ENCODE data around the gene BSN.

DNA sequence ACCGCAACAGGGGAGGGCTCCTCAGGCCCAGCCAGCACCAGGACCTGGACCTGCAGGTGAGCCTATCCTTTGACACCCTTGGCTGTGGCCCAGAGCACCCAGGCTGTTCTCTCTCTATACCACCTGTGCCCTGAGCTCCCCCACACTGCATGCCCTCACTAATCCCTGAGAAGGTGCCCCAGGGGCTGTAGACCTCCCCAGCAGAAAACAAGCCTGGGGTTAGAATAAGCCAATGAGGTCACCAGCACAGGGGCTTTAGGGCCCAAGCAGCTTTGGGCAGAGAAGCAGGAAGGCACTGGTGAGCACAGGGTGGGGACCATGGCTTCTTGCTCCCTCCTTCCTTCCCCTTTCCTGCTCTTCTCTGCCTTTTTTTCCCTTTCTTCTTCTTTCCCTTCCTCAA lies 109.6 kb downstream of the BSN start:
- TF ChIP-seq, protein P1, sequence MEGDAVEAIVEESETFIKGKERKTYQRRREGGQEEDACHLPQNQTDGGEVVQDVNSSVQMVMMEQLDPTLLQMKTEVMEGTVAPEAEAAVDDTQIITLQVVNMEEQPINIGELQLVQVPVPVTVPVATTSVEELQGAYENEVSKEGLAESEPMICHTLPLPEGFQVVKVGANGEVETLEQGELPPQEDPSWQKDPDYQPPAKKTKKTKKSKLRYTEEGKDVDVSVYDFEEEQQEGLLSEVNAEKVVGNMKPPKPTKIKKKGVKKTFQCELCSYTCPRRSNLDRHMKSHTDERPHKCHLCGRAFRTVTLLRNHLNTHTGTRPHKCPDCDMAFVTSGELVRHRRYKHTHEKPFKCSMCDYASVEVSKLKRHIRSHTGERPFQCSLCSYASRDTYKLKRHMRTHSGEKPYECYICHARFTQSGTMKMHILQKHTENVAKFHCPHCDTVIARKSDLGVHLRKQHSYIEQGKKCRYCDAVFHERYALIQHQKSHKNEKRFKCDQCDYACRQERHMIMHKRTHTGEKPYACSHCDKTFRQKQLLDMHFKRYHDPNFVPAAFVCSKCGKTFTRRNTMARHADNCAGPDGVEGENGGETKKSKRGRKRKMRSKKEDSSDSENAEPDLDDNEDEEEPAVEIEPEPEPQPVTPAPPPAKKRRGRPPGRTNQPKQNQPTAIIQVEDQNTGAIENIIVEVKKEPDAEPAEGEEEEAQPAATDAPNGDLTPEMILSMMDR (IDR thresholded peaks at IDR 0.05; ENCODE audit: insufficient read depth, low read length, poor library complexity, severe bottlenecking) = no peak
- TF ChIP-seq EZH2phosphoT487 (conservative IDR thresholded peaks at IDR 0.05; ENCODE audit: low read length) = no peak

Data from SU-DHL-6 (cell line).